H1 (cell line): ENCODE data around the gene LLGL2. TPM values are rescaled to one million over a fixed set of nuclear protein-coding genes. Genes with fewer than 3 reads are reported as not detected.

Experiments
- CTCF ChIA-PET: fragments of 300-600 bp; sonication (Branson Sonifier 250); formaldehyde crosslinking; loops from one replicate; lab custom pipeline; 2021; ENCODE audit not compliant: partially characterized antibody; lab: Charles Lee
- POLR2A ChIA-PET: fragments of 300-600 bp; sonication (Branson Sonifier 250); formaldehyde crosslinking; loops from one replicate; lab custom pipeline; 2021; ENCODE audit warnings: inconsistent platforms; ENCODE audit not compliant: partially characterized antibody; lab: Charles Lee
- DNase-seq, 2 experiments: peaks; one replicate each; pipeline versions ENCODE4 v3.0.0 to v3.0.0-alpha.2; 2010 to 2022; ENCODE audit warnings: low spot score in 2 of 2, low read depth in 1 of 2, mixed read lengths in 1 of 2
- FAIRE-seq: peaks from 2 replicates; lab custom pipeline; 2011; peaks lifted over from hg19 to GRCh38; lab: Jason Lieb, UNC
- H2AFZ ChIP-seq: 2 replicates; pipeline ENCODE4 v1.8.1; 2012; ENCODE audit warnings: low read length, inconsistent platforms
- H2AK5ac ChIP-seq: 2 replicates; pipeline ENCODE4 v1.6.1; 2013; ENCODE audit warnings: low read depth, low read length
- H2BK120ac ChIP-seq: replicated peaks from 2 replicates; pipeline ENCODE3; 2013; ENCODE audit warnings: low read depth, low read length, inconsistent platforms
- H2BK12ac ChIP-seq: 2 replicates; pipeline ENCODE4 v1.6.1; 2013; ENCODE audit warnings: low read depth, low read length
- H2BK15ac ChIP-seq: 2 replicates; pipeline ENCODE4 v1.6.1; 2013; ENCODE audit warnings: low read length
- H2BK20ac ChIP-seq: 2 replicates; pipeline ENCODE4 v1.6.1; 2013; ENCODE audit warnings: low read length
- H2BK5ac ChIP-seq: 2 replicates; pipeline ENCODE4 v1.6.1; 2013; ENCODE audit warnings: low read depth, low read length
- H3K14ac ChIP-seq: 2 replicates; pipeline ENCODE4 v1.6.1; 2013; ENCODE audit warnings: inconsistent platforms; ENCODE audit not compliant: insufficient read length
- H3K18ac ChIP-seq: 2 replicates; pipeline ENCODE4 v1.6.1; 2013; ENCODE audit warnings: low read length; ENCODE audit errors: extremely low read depth
- H3K23ac ChIP-seq: 2 replicates; pipeline ENCODE4 v1.6.1; 2013; ENCODE audit warnings: inconsistent platforms; ENCODE audit not compliant: insufficient read length
- H3K23me2 ChIP-seq: 2 replicates; pipeline ENCODE4 v1.6.1; 2013; ENCODE audit warnings: low read depth, low read length
- H3K27ac ChIP-seq: 2 replicates; pipeline ENCODE4 v1.6.1; 2011; ENCODE audit warnings: low read depth, low read length, inconsistent platforms
- H3K27me3 ChIP-seq, 4 experiments: replicated peaks in 1 of 4; 1 replicate in 1 of 4; 2 replicates in 3 of 4; pipeline versions ENCODE4 v1.6.1 to v1.8.1; 2011 to 2013; ENCODE audit warnings: low read length in 3 of 4, mild to moderate bottlenecking in 3 of 4, inconsistent platforms in 2 of 4, mixed read lengths in 2 of 4, moderate library complexity in 1 of 4; ENCODE audit not compliant: control insufficient read depth in 3 of 4, insufficient read depth in 3 of 4; ENCODE audit errors: extremely low read depth in 1 of 4
- H3K36me3 ChIP-seq, 4 experiments: 2 replicates each; pipeline versions ENCODE4 v1.6.1 to v1.8.1; 2011 to 2013; ENCODE audit warnings: mild to moderate bottlenecking in 4 of 4, low read length in 3 of 4, moderate library complexity in 2 of 4, control low read depth in 1 of 4, inconsistent platforms in 1 of 4; ENCODE audit not compliant: insufficient read depth in 4 of 4, control insufficient read depth in 2 of 4
- H3K4ac ChIP-seq: replicated peaks from 2 replicates; pipeline ENCODE3; 2013; ENCODE audit warnings: low read length, low read depth, mixed read lengths, inconsistent platforms; ENCODE audit not compliant: insufficient read length
- H3K4me1 ChIP-seq, 4 experiments: replicated peaks in 1 of 4; 1 replicate in 1 of 4; 2 replicates in 3 of 4; pipeline versions ENCODE4 v1.6.1 to v1.8.1; 2011 to 2013; ENCODE audit warnings: low read length in 3 of 4, inconsistent platforms in 2 of 4, mixed read lengths in 1 of 4; ENCODE audit not compliant: insufficient read depth in 4 of 4, control insufficient read depth in 3 of 4
- H3K4me2 ChIP-seq, 2 experiments: 2 replicates each; pipeline versions ENCODE4 v1.6.1 to v1.8.1; 2011 to 2013; ENCODE audit warnings: low read depth in 2 of 2, low read length in 2 of 2, control low read depth in 1 of 2, inconsistent platforms in 1 of 2, mild to moderate bottlenecking in 1 of 2; ENCODE audit not compliant: insufficient read depth in 1 of 2
- H3K4me3 ChIP-seq, 4 experiments: fragments of 200-600, 300-600 bp in 1 of 4; sonication (generic), shearing (Covaris generic), sonication (Bioruptor Twin) in 1 of 4; 2 replicates each; pipeline versions ENCODE4 v1.5.1 to v1.8.1; 2011 to 2016; ENCODE audit warnings: low read length in 4 of 4, low read depth in 3 of 4, control low read depth in 2 of 4, inconsistent platforms in 2 of 4, mild to moderate bottlenecking in 2 of 4, mixed read lengths in 1 of 4, moderate library complexity in 1 of 4; ENCODE audit not compliant: insufficient read depth in 2 of 4; ENCODE audit errors: extremely low read depth in 1 of 4
- H3K56ac ChIP-seq: replicated peaks from 2 replicates; pipeline ENCODE3; 2013; ENCODE audit warnings: low read depth, mild to moderate bottlenecking, mixed read lengths, low read length, inconsistent platforms; ENCODE audit not compliant: insufficient read length
- H3K79me1 ChIP-seq: 2 replicates; pipeline ENCODE4 v1.6.1; 2013; ENCODE audit warnings: low read depth, low read length, control low read depth
- H3K79me2 ChIP-seq, 2 experiments: 2 replicates each; pipeline versions ENCODE4 v1.6.1 to v1.8.1; 2012 to 2013; ENCODE audit warnings: low read length in 2 of 2, mild to moderate bottlenecking in 2 of 2, inconsistent platforms in 1 of 2; ENCODE audit not compliant: insufficient read depth in 2 of 2, control insufficient read depth in 1 of 2
- H3K9ac ChIP-seq, 4 experiments: replicated peaks in 1 of 4; 1 replicate in 1 of 4; 2 replicates in 3 of 4; pipeline versions ENCODE4 v1.6.1 to v1.8.1; 2011 to 2013; ENCODE audit warnings: low read depth in 3 of 4, low read length in 3 of 4, control low read depth in 2 of 4, mild to moderate bottlenecking in 2 of 4, moderate library complexity in 2 of 4, inconsistent platforms in 1 of 4; ENCODE audit errors: extremely low read depth in 1 of 4
- H3K9me3 ChIP-seq, 2 experiments: 2 replicates each; pipeline versions ENCODE4 v1.6.1 to v1.8.1; 2012 to 2013; ENCODE audit warnings: mild to moderate bottlenecking in 2 of 2, moderate library complexity in 2 of 2, control low read depth in 1 of 2, inconsistent platforms in 1 of 2, low read depth in 1 of 2, low read length in 1 of 2, mixed read lengths in 1 of 2; ENCODE audit not compliant: insufficient read depth in 2 of 2
- H4K20me1 ChIP-seq, 2 experiments: replicated peaks in 1 of 2; 2 replicates each; pipeline versions ENCODE3 to v1.8.1; 2011 to 2013; ENCODE audit warnings: inconsistent platforms in 2 of 2, low read length in 2 of 2, mild to moderate bottlenecking in 1 of 2; ENCODE audit not compliant: insufficient read depth in 2 of 2, control insufficient read depth in 1 of 2
- H4K5ac ChIP-seq: 2 replicates; pipeline ENCODE4 v1.6.1; 2013; ENCODE audit warnings: low read length, low read depth, mixed read lengths, inconsistent platforms; ENCODE audit not compliant: insufficient read length
- H4K8ac ChIP-seq: 2 replicates; pipeline ENCODE4 v1.8.0; 2013; ENCODE audit warnings: mild to moderate bottlenecking, moderate library complexity, low read length, inconsistent platforms; ENCODE audit not compliant: insufficient read depth; ENCODE audit errors: extremely low read depth
- H4K91ac ChIP-seq: replicated peaks from 2 replicates; pipeline ENCODE3; 2013; ENCODE audit warnings: low read length, mixed read lengths, inconsistent platforms; ENCODE audit not compliant: insufficient read length
- EP300 ChIP-seq, 2 experiments: IDR thresholded peaks; 1 replicate in 1 of 2; 2 replicates in 1 of 2; pipeline ENCODE4 v1.6.1; 2011 to 2012; ENCODE audit warnings: low read depth in 2 of 2, low read length in 2 of 2, mild to moderate bottlenecking in 2 of 2, borderline replicate concordance in 1 of 2, inconsistent platforms in 1 of 2, moderate library complexity in 1 of 2
- HDAC6 ChIP-seq: IDR thresholded peaks from one replicate; pipeline ENCODE4 v1.7.1; 2012; ENCODE audit warnings: low read depth, mild to moderate bottlenecking, inconsistent platforms, low read length, moderate library complexity
- JUND ChIP-seq: IDR thresholded peaks from 2 replicates; pipeline ENCODE4 v1.6.1; 2011; ENCODE audit warnings: mild to moderate bottlenecking, improper control_type of control experiment, low read length
- NANOG ChIP-seq: IDR thresholded peaks from 2 replicates; pipeline ENCODE4 v1.6.1; 2011; ENCODE audit warnings: low read length, low read depth, mild to moderate bottlenecking, inconsistent platforms; ENCODE audit not compliant: insufficient read depth, poor library complexity, severe bottlenecking
- NRF1 ChIP-seq: IDR thresholded peaks from 2 replicates; pipeline ENCODE4 v1.6.1; 2011; ENCODE audit warnings: mild to moderate bottlenecking, low read depth, low read length, improper control_type of control experiment
- RBBP5 ChIP-seq: IDR thresholded peaks from 2 replicates; pipeline ENCODE4 v1.7.1; 2012; ENCODE audit warnings: low read depth, mild to moderate bottlenecking, inconsistent platforms, low read length, moderate library complexity, borderline replicate concordance
- TAF7 ChIP-seq: optimal IDR thresholded peaks from 2 replicates; pipeline ENCODE3; 2011; ENCODE audit warnings: low read depth, mild to moderate bottlenecking, inconsistent platforms, low read length, moderate library complexity, borderline replicate concordance
- ZNF274 ChIP-seq: IDR thresholded peaks from 2 replicates; pipeline ENCODE4 v1.7.0; 2012; ENCODE audit warnings: low read length, borderline replicate concordance; ENCODE audit errors: extremely low read depth
- WGBS, 2 experiments: shearing (Covaris generic) in 1 of 2; methylation state at CpG; one replicate each; pipeline versions ENCODE4 v1.1.6 to v1.1.7; 2013 to 2015; ENCODE audit warnings: low lambda C conversion rate in 2 of 2, mixed read lengths in 2 of 2, inconsistent platforms in 1 of 2, low coverage in 1 of 2, missing lambda C conversion rate in 1 of 2; ENCODE audit not compliant: insufficient replicate concordance in 2 of 2, insufficient coverage in 1 of 2, insufficient read length in 1 of 2; ENCODE audit errors: extremely low coverage in 1 of 2, missing lambda C conversion rate in 1 of 2; 5-methylcytosine and 5-hydroxymethylcytosine counted together
- polyA plus RNA-seq, 7 experiments: library from polyadenylated mRNA; depleted of rRNA in 3 of 7; stranded (reverse) in 5 of 7; unstranded in 2 of 7; fragments of >200 nt in 5 of 7; fragments of 200-250 nt in 2 of 7; gene quantifications; 1 replicate in 5 of 7; 2 replicates in 1 of 7; 4 replicates in 1 of 7; pipeline versions ENCODE4 v1.2.1 to v1.2.3, GENCODE V29; 2011 to 2013; ENCODE audit warnings: missing spikeins in 2 of 7, mixed read lengths in 2 of 7
- total RNA-seq: library from RNA; stranded (reverse); fragmentation: NEBNext Ultra II Directional; extraction: Animal tissue kit (Norgen Biotek cat#: 25700); gene quantifications from 2 replicates; pipeline ENCODE4 v1.2.1, GENCODE V29; 2021

The LLGL2 gene
- total and polyA plus RNA-seq, 2 of the 8 experiments (the other 6 are each of a cell fraction or from before 2014, with no cell fraction given) = 64.5 to 77.1 TPM

- H3K27me3 ChIP-seq = no peaks in the 10 kb centered on the region; a peak in 1 of 7 replicates
- WGBS, 2 experiments = 94% methylated on average over 16 of the region's 16 CpGs; no CpG with 5 or more reads in 1 of the 2 experiments
- DNase-seq (no peak), FAIRE-seq (no peak)
- H3K14ac ChIP-seq = no peak overlapping the region
- H3K36me3 ChIP-seq = no peaks in the 10 kb centered on the region
- H4K8ac ChIP-seq = no peak overlapping the region
- H3K9me3 ChIP-seq = no peaks in the 10 kb centered on the region
- peaks cover 0 to 4% (median 1%) of the 10 kb centered on the region in 4 experiments; a peak in 4 of 7 replicates for H3K4me1 ChIP-seq
- no peak overlapping the region for H3K56ac ChIP-seq
- H3K9ac ChIP-seq = no peak overlapping the region
- H2AK5ac ChIP-seq = no peak overlapping the region
- H2BK15ac ChIP-seq = no peak overlapping the region
- H3K79me1 ChIP-seq = no peaks in the 10 kb centered on the region
- no peak overlapping the region for H4K91ac ChIP-seq
- H2BK12ac ChIP-seq = no peak overlapping the region
- no peak overlapping the region for H2AFZ ChIP-seq
- no peaks in the 10 kb centered on the region for H3K79me2 ChIP-seq
- CTCF ChIA-PET = interaction anchor here (0.6 to 59.2 kb wide), 10 partner anchors 9 to 136 kb away, joined by 3 to 2200 read pairs (median 8); partner anchors contain the start of genes RECQL5, SAP30BP and SMIM5
- H3K23ac ChIP-seq = no peak overlapping the region
- POLR2A ChIA-PET = interaction anchor here (0.9 to 1.6 kb wide), 4 partner anchors 12 to 39 kb away, joined by 3 to 4 read pairs (median 4); no protein-coding TSS in a partner anchor
- TF ChIP-seq NRF1 (no peak), JUND (no peak), ZNF274 (no peak), TAF7 (no peak), EP300 (IDR thresholded peaks at IDR 0.05; ENCODE audit: borderline replicate concordance in 1 of 2, low read depth in 2 of 2, low read length in 2 of 2) (no peak), RBBP5 (no peak), NANOG (no peak), HDAC6 (no peak)
- no peak overlapping the region for H2BK5ac ChIP-seq
- no peak overlapping the region for H3K18ac ChIP-seq
- H4K20me1 ChIP-seq = peaks cover 0 to 1% of the 10 kb centered on the region in 2 experiments
- H3K4me2 ChIP-seq = no peak overlapping the region
- no peak overlapping the region for H2BK20ac ChIP-seq
- no peak overlapping the region for H3K4ac ChIP-seq
- no peak overlapping the region for H3K27ac ChIP-seq
- H4K5ac ChIP-seq = no peak overlapping the region
- no peaks in the 10 kb centered on the region for H3K23me2 ChIP-seq
- H3K4me3 ChIP-seq = no peak overlapping the region
- no peak overlapping the region for H2BK120ac ChIP-seq
These were observed 91.7 kb downstream of the LLGL2 start for GRCh38 chr17:75617218-75617617.
